Subcutaneous abdominal adipose tissue (tissue), 5 donors: ENCODE results near the gene WIPF2.
"Not testable (repeated sequence)": the region's sequence is repeated elsewhere in the genome, so short reads cannot be mapped to it uniquely, and the experiment has no call there.

Experiments
- H3K27ac ChIP-seq: one replicate; pipeline ENCODE4 v1.7.0; 2013; ENCODE audit warnings: low read depth, mild to moderate bottlenecking, inconsistent platforms, low read length, moderate library complexity
- H3K27me3 ChIP-seq, 5 donors: one replicate each; pipeline ENCODE4 v1.7.0; 2013; ENCODE audit warnings: low read length in 5 of 5, inconsistent platforms in 1 of 5; ENCODE audit not compliant: control insufficient read depth in 5 of 5, insufficient read depth in 4 of 5
- H3K36me3 ChIP-seq, 5 donors: one replicate each; pipeline ENCODE4 v1.7.0; 2013; ENCODE audit warnings: low read length in 5 of 5; ENCODE audit not compliant: control insufficient read depth in 5 of 5, insufficient read depth in 5 of 5
- H3K4me1 ChIP-seq, 5 donors: one replicate each; pipeline ENCODE4 v1.7.0; 2013; ENCODE audit warnings: low read length in 5 of 5, mild to moderate bottlenecking in 3 of 5, moderate library complexity in 1 of 5; ENCODE audit not compliant: control insufficient read depth in 5 of 5, insufficient read depth in 5 of 5
- H3K4me3 ChIP-seq, 5 donors: one replicate each; pipeline ENCODE4 v1.7.0; 2013; ENCODE audit warnings: low read length in 5 of 5, low read depth in 1 of 5
- H3K9ac ChIP-seq, 5 donors: one replicate each; pipeline ENCODE4 v1.7.0; 2013; ENCODE audit warnings: low read length in 5 of 5, mild to moderate bottlenecking in 4 of 5, moderate library complexity in 3 of 5
- H3K9me3 ChIP-seq, 5 donors: one replicate each; pipeline ENCODE4 v1.7.0; 2013; ENCODE audit warnings: low read length in 5 of 5; ENCODE audit not compliant: control insufficient read depth in 5 of 5
- donor health status: healthy.
- donor health status: healthy.
- donor health status: healthy.
- donor health status: healthy.
- donor health status: healthy.

WIPF2 gene

GRCh38 chr17:40191237-40192208 is 27.6 kb upstream of the WIPF2 start:
- Histone ChIP-seq H3K36me3 (peaks cover 0 to 22% (median 12%) of the 10 kb centered on the region in 5 donors), H3K9ac (peak overlapping the region in 2 of 5 donors; percentile 1 to 59), H3K4me1 (peaks cover 4 to 18% (median 14%) of the 10 kb centered on the region in 5 donors)

GRCh38 chr17:40192961-40193360 is 26.1 kb upstream of the WIPF2 start:
- H3K4me3 ChIP-seq, result no peak overlapping the region
- H3K27ac ChIP-seq, result no peak overlapping the region
- H3K27me3 ChIP-seq, result no peaks in the 10 kb centered on the region
- no peaks in the 10 kb centered on the region for H3K9me3 ChIP-seq
- H3K36me3 ChIP-seq, result peaks cover 0 to 22% (median 12%) of the 10 kb centered on the region in 5 donors
- peaks cover 4 to 18% (median 14%) of the 10 kb centered on the region in 5 donors for H3K4me1 ChIP-seq
- no peak overlapping the region for H3K9ac ChIP-seq

More at GRCh38 chr17:40191237-40192208, 27.6 kb upstream of the WIPF2 start:
- H3K4me3 ChIP-seq, result peak overlapping the region in 4 of 5 donors; percentile 62 to 67 (median 64)
- no peak overlapping the region for H3K27ac ChIP-seq
- H3K9me3 ChIP-seq, result no peaks in the 10 kb centered on the region
- H3K27me3 ChIP-seq, result no peaks in the 10 kb centered on the region

GRCh38 chr17:40194821-40195220 is 24.3 kb upstream of the WIPF2 start:
- no peak overlapping the region for H3K4me3 ChIP-seq
- H3K4me1 ChIP-seq, result peaks cover 4 to 18% (median 14%) of the 10 kb centered on the region in 5 donors
- H3K27ac ChIP-seq, result no peak overlapping the region
- peaks cover 0 to 17% (median 6%) of the 10 kb centered on the region in 5 donors for H3K36me3 ChIP-seq
- H3K27me3 ChIP-seq, result no peaks in the 10 kb centered on the region
- H3K9me3 ChIP-seq, result no peaks in the 10 kb centered on the region
- H3K9ac ChIP-seq, result no peak overlapping the region

- Histone ChIP-seq H3K27ac (no peak overlapping the region), H3K36me3 (peaks cover 0 to 17% (median 6%) of the 10 kb centered on the region in 5 donors), H3K9me3 (no peaks in the 10 kb centered on the region), H3K27me3 (no peaks in the 10 kb centered on the region), H3K9ac (no peak overlapping the region), H3K4me3 (no peak overlapping the region), H3K4me1 (peaks cover 0 to 10% (median 0%) of the 10 kb centered on the region in 5 donors)
Observed at GRCh38 chr17:40197550-40197949, 21.6 kb upstream of the WIPF2 start.

- H3K4me1 ChIP-seq, result peaks cover 0 to 14% (median 0%) of the 10 kb centered on the region in 5 donors
- not testable (repeated sequence) for H3K27me3 ChIP-seq, H3K4me3 ChIP-seq, H3K9ac ChIP-seq, H3K27ac ChIP-seq, H3K9me3 ChIP-seq
- H3K36me3 ChIP-seq, result peaks cover 0 to 12% (median 4%) of the 10 kb centered on the region in 5 donors
Observed at GRCh38 chr17:40197965-40198456, 21.1 kb upstream of the WIPF2 start.

- Histone ChIP-seq H3K4me3 (no peak overlapping the region), H3K9ac (no peak overlapping the region), H3K9me3 (no peaks in the 10 kb centered on the region), H3K27me3 (no peaks in the 10 kb centered on the region), H3K4me1 (peaks cover 0 to 17% (median 0%) of the 10 kb centered on the region in 5 donors), H3K36me3 (peaks cover 0 to 7% (median 1%) of the 10 kb centered on the region in 5 donors), H3K27ac (no peak overlapping the region)
Observed at GRCh38 chr17:40198576-40198975, 20.5 kb upstream of the WIPF2 start.

- Histone ChIP-seq H3K27ac (no peak overlapping the region), H3K9ac (no peak overlapping the region)
Observed at GRCh38 chr17:40203131-40203530, 16.0 kb upstream of the WIPF2 start.

GRCh38 chr17:40206193-40206592 is 12.9 kb upstream of the WIPF2 start:
- H3K27ac ChIP-seq, H3K27me3 ChIP-seq, H3K9me3 ChIP-seq, H3K36me3 ChIP-seq, H3K9ac ChIP-seq, H3K4me3 ChIP-seq: not testable (repeated sequence)
- H3K4me1 ChIP-seq, result peaks cover 0 to 13% (median 0%) of the 10 kb centered on the region in 5 donors

More at GRCh38 chr17:40203131-40203530, 16.0 kb upstream of the WIPF2 start:
- Histone ChIP-seq H3K36me3 (no peaks in the 10 kb centered on the region), H3K9me3 (no peaks in the 10 kb centered on the region), H3K27me3 (no peaks in the 10 kb centered on the region), H3K4me3 (no peak overlapping the region), H3K4me1 (peaks cover 0 to 13% (median 0%) of the 10 kb centered on the region in 5 donors)

GRCh38 chr17:40209404-40210093 is 9.6 kb upstream of the WIPF2 start:
- Histone ChIP-seq H3K9me3 (no peaks in the 10 kb centered on the region), H3K27me3 (no peaks in the 10 kb centered on the region), H3K4me1 (no peaks in the 10 kb centered on the region), H3K36me3 (no peaks in the 10 kb centered on the region), H3K27ac (no peak overlapping the region), H3K9ac (no peak overlapping the region), H3K4me3 (no peak overlapping the region)

GRCh38 chr17:40213914-40214313 is 5.2 kb upstream of the WIPF2 start:
- not testable (repeated sequence) for H3K4me1 ChIP-seq, H3K27me3 ChIP-seq, H3K27ac ChIP-seq, H3K9ac ChIP-seq, H3K4me3 ChIP-seq, H3K9me3 ChIP-seq, H3K36me3 ChIP-seq
